Measurements from ENCODE around the gene CELA3A. TPM values are rescaled to one million over a fixed set of nuclear protein-coding genes. Genes with fewer than 3 reads are reported as not detected.
A peak's percentile ranks its signal among the peaks of the same experiment; 100 is the strongest.
"Not testable (repeated sequence)": the region's sequence is repeated elsewhere in the genome, so short reads cannot be mapped to it uniquely, and the experiment has no call there.

Gene CELA3A
- total RNA-seq, 1 experiment from 2014 or later = not detected

- peak; percentile 97 for DNase-seq (ENCODE audit: low read depth)
Observed at GRCh38 chr1:22018583-22019559, 17.4 kb downstream of the CELA3A start.

- DNase-seq (ENCODE audit: low read depth) = no peak
Observed at GRCh38 chr1:22021061-22021460, 19.6 kb downstream of the CELA3A start.

GRCh38 chr1:22024485-22025367 lies 23.3 kb downstream of the CELA3A start:
- DNase-seq (ENCODE audit: low read depth) = peak; percentile 63

- DNase-seq (ENCODE audit: low read depth) = peak; percentile 94
Observed at GRCh38 chr1:22025368-22026155, 24.1 kb downstream of the CELA3A start.

- DNase-seq (ENCODE audit: low read depth) = no peak
Observed at GRCh38 chr1:22026924-22027289, 25.4 kb downstream of the CELA3A start.

GRCh38 chr1:22030057-22030456 lies 28.6 kb downstream of the CELA3A start:
- no peak for DNase-seq (ENCODE audit: low read depth)

GRCh38 chr1:22030473-22030872 lies 29.0 kb downstream of the CELA3A start:
- no peak for DNase-seq (ENCODE audit: low read depth)

- no peak for DNase-seq (ENCODE audit: low read depth)
Observed at GRCh38 chr1:22031214-22031962, 29.9 kb downstream of the CELA3A start.

- DNase-seq (ENCODE audit: low read depth) = not testable (repeated sequence)
Observed at GRCh38 chr1:22034834-22035233, 33.4 kb downstream of the CELA3A start.

- DNase-seq (ENCODE audit: low read depth) = no peak
Observed at GRCh38 chr1:22037520-22037919, 36.1 kb downstream of the CELA3A start.

- peak; percentile 29 for DNase-seq (ENCODE audit: low read depth)
Observed at GRCh38 chr1:22038036-22038435, 36.6 kb downstream of the CELA3A start.

GRCh38 chr1:22039594-22040285 lies 38.3 kb downstream of the CELA3A start:
- peak; percentile 73 for DNase-seq (ENCODE audit: low read depth)

GRCh38 chr1:22040286-22040623 lies 38.8 kb downstream of the CELA3A start:
- DNase-seq (ENCODE audit: low read depth) = no peak

GRCh38 chr1:22041505-22041904 lies 40.0 kb downstream of the CELA3A start:
- no peak for DNase-seq (ENCODE audit: low read depth)

- DNase-seq (ENCODE audit: low read depth) = no peak
Observed at GRCh38 chr1:22043198-22043769, 41.8 kb downstream of the CELA3A start.

GRCh38 chr1:22044690-22045420 lies 43.4 kb downstream of the CELA3A start:
- peak; percentile 87 for DNase-seq (ENCODE audit: low read depth)

GRCh38 chr1:22045604-22046228 lies 44.3 kb downstream of the CELA3A start:
- peak; percentile 68 for DNase-seq (ENCODE audit: low read depth)

- DNase-seq (ENCODE audit: low read depth) = peak; percentile 73
Observed at GRCh38 chr1:22048351-22049192, 47.1 kb downstream of the CELA3A start.

Measured in M059J (cell line).